H9 (cell line): Measurements from ENCODE around the gene INHBC. TPM values are rescaled to one million over a fixed set of nuclear protein-coding genes. Genes with fewer than 3 reads are reported as not detected.

ENCODE experiments used
- DNase-seq: peaks from one replicate; pipeline ENCODE4 v3.0.0-alpha.2; 2017
- H2AFZ ChIP-seq: one replicate; pipeline ENCODE4 v1.6.1; 2013; ENCODE audit warnings: mild to moderate bottlenecking, low read length, control low read depth, moderate library complexity
- H2AK5ac ChIP-seq: 2 replicates; pipeline ENCODE4 v1.6.1; 2013; ENCODE audit warnings: low read length, control low read depth, mixed read lengths; ENCODE audit not compliant: insufficient read length
- H2BK120ac ChIP-seq: one replicate; pipeline ENCODE4 v1.6.1; 2013; ENCODE audit warnings: low read depth, mild to moderate bottlenecking, low read length, control low read depth, inconsistent platforms; ENCODE audit not compliant: poor library complexity, severe bottlenecking
- H2BK12ac ChIP-seq: 2 replicates; pipeline ENCODE4 v1.6.1; 2013; ENCODE audit warnings: low read length, control low read depth, mixed read lengths, low read depth; ENCODE audit not compliant: insufficient read length
- H2BK15ac ChIP-seq: 2 replicates; pipeline ENCODE4 v1.6.1; 2013; ENCODE audit warnings: low read depth, low read length, control low read depth
- H2BK20ac ChIP-seq: one replicate; pipeline ENCODE4 v1.6.1; 2013; ENCODE audit warnings: low read depth, mild to moderate bottlenecking, low read length, control low read depth, inconsistent platforms; ENCODE audit not compliant: poor library complexity, severe bottlenecking
- H2BK5ac ChIP-seq: 2 replicates; pipeline ENCODE4 v1.6.1; 2013; ENCODE audit warnings: low read length, control low read depth, mixed read lengths; ENCODE audit not compliant: insufficient read length
- H3K14ac ChIP-seq: 2 replicates; pipeline ENCODE4 v1.6.1; 2013; ENCODE audit warnings: low read length, control low read depth; ENCODE audit not compliant: insufficient read depth
- H3K18ac ChIP-seq: 2 replicates; pipeline ENCODE4 v1.6.1; 2013; ENCODE audit warnings: low read depth, mild to moderate bottlenecking, mixed read lengths, low read length, control low read depth; ENCODE audit not compliant: insufficient read length
- H3K23ac ChIP-seq: 2 replicates; pipeline ENCODE4 v1.6.1; 2013; ENCODE audit warnings: low read length, control low read depth, mixed read lengths, low read depth; ENCODE audit not compliant: insufficient read length
- H3K23me2 ChIP-seq: 2 replicates; pipeline ENCODE4 v1.6.1; 2013; ENCODE audit warnings: low read depth, mild to moderate bottlenecking, mixed read lengths, low read length, control low read depth; ENCODE audit not compliant: insufficient read length, poor library complexity, severe bottlenecking
- H3K27ac ChIP-seq: 2 replicates; pipeline ENCODE4 v1.5.1; 2013; ENCODE audit warnings: low read length, control low read depth, mixed read lengths, low read depth; ENCODE audit not compliant: insufficient read length
- H3K27me3 ChIP-seq: 2 replicates; pipeline ENCODE4 v1.6.1; 2013; ENCODE audit warnings: low read length, control low read depth, inconsistent platforms; ENCODE audit not compliant: insufficient read depth
- H3K4ac ChIP-seq: 2 replicates; pipeline ENCODE4 v1.6.1; 2013; ENCODE audit warnings: low read depth, mild to moderate bottlenecking, control low read depth, inconsistent platforms, low read length, moderate library complexity
- H3K4me1 ChIP-seq: 2 replicates; pipeline ENCODE4 v1.6.1; 2013; ENCODE audit warnings: low read length, control low read depth, inconsistent platforms; ENCODE audit not compliant: insufficient read depth
- H3K4me2 ChIP-seq: 2 replicates; pipeline ENCODE4 v1.6.1; 2013; ENCODE audit warnings: low read length, control low read depth, mixed read lengths; ENCODE audit not compliant: insufficient read length, insufficient read depth
- H3K56ac ChIP-seq: 2 replicates; pipeline ENCODE4 v1.6.1; 2013; ENCODE audit warnings: low read depth, mild to moderate bottlenecking, mixed read lengths, low read length, control low read depth; ENCODE audit not compliant: insufficient read length
- H3K79me1 ChIP-seq: 2 replicates; pipeline ENCODE4 v1.6.1; 2013; ENCODE audit warnings: low read depth, mild to moderate bottlenecking, moderate library complexity, low read length, control low read depth, inconsistent platforms; ENCODE audit not compliant: insufficient read depth, poor library complexity, severe bottlenecking
- H3K79me2 ChIP-seq: 2 replicates; pipeline ENCODE4 v1.6.1; 2013; ENCODE audit warnings: low read length, control low read depth, inconsistent platforms; ENCODE audit not compliant: insufficient read depth
- H3K9ac ChIP-seq: 2 replicates; pipeline ENCODE4 v1.6.1; 2013; ENCODE audit warnings: low read length, control low read depth, mixed read lengths; ENCODE audit not compliant: insufficient read length; ENCODE audit errors: extremely low read depth
- H3K9me3 ChIP-seq: one replicate; pipeline ENCODE4 v1.6.1; 2013; ENCODE audit warnings: low read depth, low read length, inconsistent platforms; ENCODE audit not compliant: control insufficient read depth
- H3T11ph ChIP-seq: one replicate; pipeline ENCODE4 v1.6.1; 2013; ENCODE audit warnings: mild to moderate bottlenecking, low read length, control low read depth, inconsistent platforms
- H4K20me1 ChIP-seq: one replicate; pipeline ENCODE4 v1.6.1; 2013; ENCODE audit not compliant: control insufficient read depth, insufficient read length, insufficient read depth
- H4K5ac ChIP-seq: 2 replicates; pipeline ENCODE4 v1.6.1; 2013; ENCODE audit warnings: low read depth, mild to moderate bottlenecking, mixed read lengths, low read length, control low read depth; ENCODE audit not compliant: insufficient read length
- H4K8ac ChIP-seq: replicated peaks from 2 replicates; pipeline ENCODE4 v1.6.1; 2013; ENCODE audit warnings: low read length, control low read depth, mixed read lengths, low read depth; ENCODE audit not compliant: insufficient read length
- H4K91ac ChIP-seq: 2 replicates; pipeline ENCODE4 v1.6.1; 2013; ENCODE audit warnings: low read depth, mild to moderate bottlenecking, moderate library complexity, mixed read lengths, low read length, control low read depth; ENCODE audit not compliant: insufficient read length
- H3K27ac Mint-ChIP-seq, 3 experiments: 2 replicates in 2 of 3; 3 replicates in 1 of 3; pipeline ENCODE4 v1.8.0; 2020 to 2021; ENCODE audit warnings: mixed read lengths in 3 of 3, mild to moderate bottlenecking in 1 of 3, moderate library complexity in 1 of 3
- H3K27me3 Mint-ChIP-seq: 2 replicates; pipeline ENCODE4 v1.8.0; 2021; ENCODE audit warnings: low read depth, mild to moderate bottlenecking, moderate library complexity, mixed read lengths
- H3K36me3 Mint-ChIP-seq, 3 experiments: 2 replicates in 2 of 3; 3 replicates in 1 of 3; pipeline ENCODE4 v1.8.0; 2020 to 2021; ENCODE audit warnings: low read depth in 3 of 3, mixed read lengths in 3 of 3; ENCODE audit not compliant: insufficient read depth in 1 of 3
- H3K4me1 Mint-ChIP-seq, 2 experiments: 2 replicates each; pipeline ENCODE4 v1.8.0; 2020; ENCODE audit warnings: mixed read lengths in 2 of 2
- H3K4me3 Mint-ChIP-seq, 2 experiments: 2 replicates in 1 of 2; 3 replicates in 1 of 2; pipeline ENCODE4 v1.8.0; 2020 to 2021; ENCODE audit warnings: mild to moderate bottlenecking in 2 of 2, mixed read lengths in 2 of 2, moderate library complexity in 1 of 2
- H3K9me3 Mint-ChIP-seq, 2 experiments: 2 replicates in 1 of 2; 3 replicates in 1 of 2; pipeline ENCODE4 v1.8.0; 2020; ENCODE audit warnings: mild to moderate bottlenecking in 2 of 2, mixed read lengths in 2 of 2, moderate library complexity in 1 of 2
- WGBS: extraction: QIAGEN DNeasy Blood & Tissue Kit; methylation state at CpG from one replicate; pipeline ENCODE4 v1.1.7; 2013; ENCODE audit warnings: missing lambda C conversion rate, low lambda C conversion rate, mixed read lengths; ENCODE audit not compliant: insufficient read length; ENCODE audit errors: extremely low coverage; 5-methylcytosine and 5-hydroxymethylcytosine counted together
- total RNA-seq: library from RNA; stranded (reverse); gene quantifications from 2 replicates; pipeline ENCODE4 v1.2.1, GENCODE V29; 2021
- TF ChIP-seq, protein P1 (sequence below): fragments of 200-600 bp; sonication (generic); conservative IDR thresholded peaks from 3 replicates; pipeline ENCODE4 v1.8.0; 2021; ENCODE audit warnings: antibody characterized with exemption, mild to moderate bottlenecking

The INHBC gene
- total RNA-seq, 1 experiment from 2014 or later = not detected

DNA sequence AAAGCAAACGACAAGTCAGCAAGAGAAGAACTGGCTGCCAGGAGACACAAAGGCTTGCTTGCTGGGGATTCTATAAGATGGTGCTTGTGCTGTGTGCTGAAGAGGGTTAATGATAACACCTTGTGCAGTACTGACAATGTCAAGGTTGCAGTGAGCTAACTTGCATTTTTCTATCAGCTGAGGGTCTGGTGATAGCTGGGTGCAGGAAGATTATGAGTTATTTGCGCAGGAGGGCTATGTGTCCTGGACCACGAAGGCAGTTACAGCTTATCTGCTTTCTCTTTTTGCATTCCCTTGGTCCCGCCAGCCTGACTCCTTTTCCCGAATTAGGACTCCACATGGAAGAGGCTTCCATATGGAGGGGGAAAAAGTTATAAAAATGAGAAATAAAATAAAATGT, 46.2 kb upstream of the INHBC start:
- no peak overlapping the region for H2BK15ac ChIP-seq
- no peaks in the 10 kb centered on the region; the same call in 1 of the 2 replicates for H3K4me1 ChIP-seq
- no peaks in the 10 kb centered on the region for H4K20me1 ChIP-seq
- no peak overlapping the region for H4K8ac ChIP-seq
- H3K9ac ChIP-seq = no peak overlapping the region
- H3K36me3 Mint-ChIP-seq = peaks cover 6 to 33% (median 24%) of the 10 kb centered on the region in 3 experiments
- H3K79me1 ChIP-seq = no peaks in the 10 kb centered on the region
- no peak overlapping the region for H4K5ac ChIP-seq
- H3K14ac ChIP-seq = no peak overlapping the region
- no peaks in the 10 kb centered on the region for H3K27me3 ChIP-seq
- no peak overlapping the region for H2AK5ac ChIP-seq
- no peaks in the 10 kb centered on the region for H3K9me3 Mint-ChIP-seq
- no peak for DNase-seq
- no peak overlapping the region for H3K4me3 Mint-ChIP-seq
- H3K4ac ChIP-seq = no peak overlapping the region
- no CpG with 5 or more reads among the region's 5 CpGs for whole genome bisulfite sequencing
- no peak overlapping the region for H2BK20ac ChIP-seq
- no peak overlapping the region for H3T11ph ChIP-seq
- no peaks in the 10 kb centered on the region for H3K27me3 Mint-ChIP-seq
- H3K79me2 ChIP-seq = no peaks in the 10 kb centered on the region
- no peak overlapping the region for H3K4me2 ChIP-seq
- no peak overlapping the region for H2AFZ ChIP-seq
- H3K56ac ChIP-seq = no peak overlapping the region
- no peaks in the 10 kb centered on the region for H3K23me2 ChIP-seq
- H3K9me3 ChIP-seq = no peaks in the 10 kb centered on the region
- H3K27ac ChIP-seq = no peak overlapping the region
- H2BK5ac ChIP-seq = no peak overlapping the region
- H3K18ac ChIP-seq = no peak overlapping the region
- no peak overlapping the region for H2BK12ac ChIP-seq
- peaks cover 8 to 9% of the 10 kb centered on the region in 2 experiments for H3K4me1 Mint-ChIP-seq
- no peak overlapping the region for H3K27ac Mint-ChIP-seq
- H2BK120ac ChIP-seq = no peak overlapping the region
- TF ChIP-seq, protein P1, sequence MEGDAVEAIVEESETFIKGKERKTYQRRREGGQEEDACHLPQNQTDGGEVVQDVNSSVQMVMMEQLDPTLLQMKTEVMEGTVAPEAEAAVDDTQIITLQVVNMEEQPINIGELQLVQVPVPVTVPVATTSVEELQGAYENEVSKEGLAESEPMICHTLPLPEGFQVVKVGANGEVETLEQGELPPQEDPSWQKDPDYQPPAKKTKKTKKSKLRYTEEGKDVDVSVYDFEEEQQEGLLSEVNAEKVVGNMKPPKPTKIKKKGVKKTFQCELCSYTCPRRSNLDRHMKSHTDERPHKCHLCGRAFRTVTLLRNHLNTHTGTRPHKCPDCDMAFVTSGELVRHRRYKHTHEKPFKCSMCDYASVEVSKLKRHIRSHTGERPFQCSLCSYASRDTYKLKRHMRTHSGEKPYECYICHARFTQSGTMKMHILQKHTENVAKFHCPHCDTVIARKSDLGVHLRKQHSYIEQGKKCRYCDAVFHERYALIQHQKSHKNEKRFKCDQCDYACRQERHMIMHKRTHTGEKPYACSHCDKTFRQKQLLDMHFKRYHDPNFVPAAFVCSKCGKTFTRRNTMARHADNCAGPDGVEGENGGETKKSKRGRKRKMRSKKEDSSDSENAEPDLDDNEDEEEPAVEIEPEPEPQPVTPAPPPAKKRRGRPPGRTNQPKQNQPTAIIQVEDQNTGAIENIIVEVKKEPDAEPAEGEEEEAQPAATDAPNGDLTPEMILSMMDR = no peak
- H3K23ac ChIP-seq = no peak overlapping the region
- H4K91ac ChIP-seq = no peak overlapping the region
